ENCODE measurements around the gene ABCG4. TPM values are rescaled to one million over a fixed set of nuclear protein-coding genes. Genes with fewer than 3 reads are reported as not detected.
A peak's percentile ranks its signal among the peaks of the same experiment; 100 is the strongest.

Gene ABCG4
- total RNA-seq, 1 experiment from 2014 or later, result not detected

GRCh38 chr11:119144825-119145486, 3.9 kb upstream of the ABCG4 start:
- Histone ChIP-seq H3K27me3 (replicated peaks; ENCODE audit: insufficient read depth, low read depth, low read length, poor library complexity) (peaks cover 2% of the 10 kb centered on the region), H3K9me3 (ENCODE audit: low read depth, low read length, poor library complexity, severe bottlenecking) (no peaks in the 10 kb centered on the region), H3K4me3 (ENCODE audit: low read depth, low read length, poor library complexity, severe bottlenecking) (no peak overlapping the region), H3K27ac (ENCODE audit: low read depth, low read length, poor library complexity, severe bottlenecking) (no peak overlapping the region), H3K4me1 (ENCODE audit: insufficient read depth, low read length, poor library complexity, severe bottlenecking) (peaks cover 10% of the 10 kb centered on the region), H3K36me3 (ENCODE audit: insufficient read depth, low read length, poor library complexity, severe bottlenecking) (no peaks in the 10 kb centered on the region)
- intact Hi-C loops (cut with micrococcal nuclease; ENCODE audit: unreplicated experiment), result loop anchor here (2.0 kb wide), 1 partner anchor 52 kb away; no protein-coding TSS in a partner anchor
- ChIA-PET POLR2A (ENCODE audit: low non-redundant PET) (no interaction called here), CTCF (interaction anchor here (0.6 kb wide), 3 partner anchors 50 to 448 kb away, joined by 5 to 9 read pairs (median 6); no protein-coding TSS in a partner anchor)
- DNase-seq (ENCODE audit: low spot score), result peak; percentile 71
- peak; percentile 44 for TF ChIP-seq CTCF (conservative IDR thresholded peaks at IDR 0.05; ENCODE audit: low read depth, low read length)
- TF ChIP-seq EZH2 (IDR thresholded peaks at IDR 0.05; ENCODE audit: borderline replicate concordance, low read depth, low read length, poor library complexity, severe bottlenecking), result no peak
- no TSS peak for BruUV-seq (replicated peaks)

DNA sequence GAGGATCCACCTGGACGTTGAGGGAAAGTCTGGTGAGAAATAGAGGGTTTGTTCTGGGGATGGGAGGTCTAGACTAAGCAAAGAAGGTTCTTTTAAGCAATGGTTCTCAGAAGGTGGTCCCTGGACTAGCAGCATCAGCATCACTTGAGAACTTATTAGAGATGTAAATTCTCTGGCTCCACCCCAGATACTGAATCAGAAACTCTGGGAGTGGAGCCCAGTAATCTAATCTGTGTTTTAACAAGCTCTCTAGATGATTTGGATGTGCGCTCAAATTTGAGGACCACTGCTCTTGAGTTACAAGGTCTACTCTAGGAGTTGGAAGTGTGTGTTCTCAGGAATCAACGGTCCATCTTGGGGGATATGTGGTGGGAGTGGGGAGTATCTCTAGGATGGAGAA, 3.3 kb upstream of the ABCG4 start:
- Histone ChIP-seq H3K9me3 (ENCODE audit: low read depth, low read length, poor library complexity, severe bottlenecking) (no peaks in the 10 kb centered on the region), H3K4me3 (ENCODE audit: low read depth, low read length, poor library complexity, severe bottlenecking) (no peak overlapping the region), H3K4me1 (ENCODE audit: insufficient read depth, low read length, poor library complexity, severe bottlenecking) (peaks cover 10% of the 10 kb centered on the region), H3K27me3 (replicated peaks; ENCODE audit: insufficient read depth, low read depth, low read length, poor library complexity) (peaks cover 5% of the 10 kb centered on the region), H3K27ac (ENCODE audit: low read depth, low read length, poor library complexity, severe bottlenecking) (no peak overlapping the region), H3K36me3 (ENCODE audit: insufficient read depth, low read length, poor library complexity, severe bottlenecking) (no peaks in the 10 kb centered on the region)
- intact Hi-C loops (cut with micrococcal nuclease; ENCODE audit: unreplicated experiment), result loop anchor here (2.0 kb wide), 1 partner anchor 51 kb away; no protein-coding TSS in a partner anchor
- POLR2A ChIA-PET (ENCODE audit: low non-redundant PET), result no interaction called here
- TF ChIP-seq CTCF (conservative IDR thresholded peaks at IDR 0.05; ENCODE audit: low read depth, low read length), result no peak
- no peak for TF ChIP-seq EZH2 (IDR thresholded peaks at IDR 0.05; ENCODE audit: borderline replicate concordance, low read depth, low read length, poor library complexity, severe bottlenecking)
- no TSS peak for BruUV-seq (replicated peaks)
- peak; percentile 36 for DNase-seq (ENCODE audit: low spot score)
- CTCF ChIA-PET, result no interaction called here

GRCh38 chr11:119147604-119148333, 1.1 kb upstream of the ABCG4 start:
- intact Hi-C loops (cut with micrococcal nuclease; ENCODE audit: unreplicated experiment), result no loop called here
- no TSS peak for BruUV-seq (replicated peaks)
- Histone ChIP-seq H3K4me3 (ENCODE audit: low read depth, low read length, poor library complexity, severe bottlenecking) (no peak overlapping the region), H3K27ac (ENCODE audit: low read depth, low read length, poor library complexity, severe bottlenecking) (no peak overlapping the region), H3K9me3 (ENCODE audit: low read depth, low read length, poor library complexity, severe bottlenecking) (no peaks in the 10 kb centered on the region), H3K36me3 (ENCODE audit: insufficient read depth, low read length, poor library complexity, severe bottlenecking) (no peaks in the 10 kb centered on the region), H3K27me3 (replicated peaks; ENCODE audit: insufficient read depth, low read depth, low read length, poor library complexity) (peaks cover 5% of the 10 kb centered on the region), H3K4me1 (ENCODE audit: insufficient read depth, low read length, poor library complexity, severe bottlenecking) (peaks cover 10% of the 10 kb centered on the region)
- CTCF ChIA-PET, result interaction anchor here (0.8 kb wide), 1 partner anchor 53 kb away, joined by 3 read pairs; a partner anchor contains a TSS
- TF ChIP-seq EZH2 (IDR thresholded peaks at IDR 0.05; ENCODE audit: borderline replicate concordance, low read depth, low read length, poor library complexity, severe bottlenecking) (no peak), CTCF (conservative IDR thresholded peaks at IDR 0.05; ENCODE audit: low read depth, low read length) (no peak)
- POLR2A ChIA-PET (ENCODE audit: low non-redundant PET), result interaction anchor here (0.5 to 0.6 kb wide), 3 partner anchors 8 to 155 kb away, joined by 3 read pairs; no protein-coding TSS in a partner anchor
- DNase-seq (ENCODE audit: low spot score), result peak; percentile 33
